ENCODE results near the gene ZRANB3. TPM values are rescaled to one million over a fixed set of nuclear protein-coding genes. Genes with fewer than 3 reads are reported as not detected.

The ZRANB3 gene
- total RNA-seq, 1 experiment from 2014 or later: 15.9 TPM

GRCh38 chr2:135096665-135097446 is 434.2 kb downstream of the ZRANB3 start:
- no peaks in the 10 kb centered on the region for H3K9me3 Mint-ChIP-seq
- no peak for ATAC-seq
- peaks cover 11% of the 10 kb centered on the region; the same call in 1 of the 2 replicates for H3K36me3 Mint-ChIP-seq
- no peak overlapping the region for H3K4me3 Mint-ChIP-seq
- ChIA-PET POLR2A (no interaction called here), CTCF (no interaction called here)
- TF ChIP-seq MLX (CRISPR knock-in tag; IDR thresholded peaks at IDR 0.05) (no peak), AFF4 (CRISPR knock-in tag; IDR thresholded peaks at IDR 0.05; ENCODE audit: borderline replicate concordance) (no peak)
- DNase-seq (ENCODE audit: low spot score): no peak
- no peaks in the 10 kb centered on the region for H3K4me1 Mint-ChIP-seq
- no peak overlapping the region for H3K27ac Mint-ChIP-seq
- no peaks in the 10 kb centered on the region for H3K27me3 Mint-ChIP-seq (ENCODE audit: low read depth)

- no peaks in the 10 kb centered on the region for H3K27me3 Mint-ChIP-seq (ENCODE audit: low read depth)
- no peak for TF ChIP-seq IRF2 (CRISPR knock-in tag; IDR thresholded peaks at IDR 0.05; ENCODE audit: borderline replicate concordance, low read depth)
- no peak for TF ChIP-seq FOXP1 (CRISPR knock-in tag; IDR thresholded peaks at IDR 0.05; ENCODE audit: borderline replicate concordance)
- TF ChIP-seq ZNF232 (CRISPR knock-in tag; IDR thresholded peaks at IDR 0.05): no peak
- no peak for TF ChIP-seq GABPB1 (CRISPR knock-in tag; IDR thresholded peaks at IDR 0.05)
- TF ChIP-seq NR1H2 (CRISPR knock-in tag; IDR thresholded peaks at IDR 0.05): no peak
- TF ChIP-seq ZNF263 (CRISPR knock-in tag; IDR thresholded peaks at IDR 0.05; ENCODE audit: low read depth): no peak
- TF ChIP-seq SMAD4 (CRISPR knock-in tag; IDR thresholded peaks at IDR 0.05): no peak
- no peak for TF ChIP-seq ZNF138 (CRISPR knock-in tag; conservative IDR thresholded peaks at IDR 0.05)
- TF ChIP-seq ZSCAN18 (CRISPR knock-in tag; IDR thresholded peaks at IDR 0.05): no peak
- no peak for TF ChIP-seq ETV6 (CRISPR knock-in tag; IDR thresholded peaks at IDR 0.05)
- no peak for TF ChIP-seq NR3C1 (CRISPR knock-in tag; conservative IDR thresholded peaks at IDR 0.05; ENCODE audit: low read depth)
- TF ChIP-seq ZNF425 (CRISPR knock-in tag; conservative IDR thresholded peaks at IDR 0.05): no peak
- POLR2A ChIA-PET: no interaction called here
- no peak for DNase-seq (ENCODE audit: low spot score)
- no peak overlapping the region for H3K27ac Mint-ChIP-seq
- no peak overlapping the region for H3K4me3 Mint-ChIP-seq
- ATAC-seq: no peak
- H3K4me1 Mint-ChIP-seq: no peaks in the 10 kb centered on the region
- CTCF ChIA-PET: no interaction called here
- no peaks in the 10 kb centered on the region for H3K9me3 Mint-ChIP-seq
- peaks cover 9% of the 10 kb centered on the region; the same call in 1 of the 2 replicates for H3K36me3 Mint-ChIP-seq
Measured at GRCh38 chr2:135095591-135095990, 435.4 kb downstream of the ZRANB3 start.
